Left lung (tissue), 10 donors: ENCODE data around the gene PDZD4. TPM values are rescaled to one million over a fixed set of nuclear protein-coding genes. Genes with fewer than 3 reads are reported as not detected.

Experiments
- ATAC-seq: fragments of 200-7000 bp; cut with Tn5 transposase; one replicate; pipeline ENCODE4 v1.9.1; 2020; ENCODE audit warnings: moderate library complexity
- DNase-seq, 4 donors: peaks; one replicate each; pipeline ENCODE4 v3.0.0-alpha.2; 2013 to 2020
- H3K27ac ChIP-seq, 2 donors: fragments of 200-600 bp; sonication (generic) in 1 of 2; one replicate each; pipeline versions ENCODE4 v1.5.0 to v1.8.0; 2020 to 2021
- H3K27me3 ChIP-seq, 2 donors: fragments of 200-600 bp; sonication (generic) in 1 of 2; one replicate each; pipeline versions ENCODE4 v1.5.0 to v1.8.0; 2020 to 2021
- H3K36me3 ChIP-seq, 2 donors: fragments of 200-600 bp; sonication (generic) in 1 of 2; one replicate each; pipeline versions ENCODE4 v1.5.0 to v1.8.0; 2020 to 2021
- H3K4me1 ChIP-seq, 2 donors: fragments of 200-600 bp; one replicate each; pipeline ENCODE4 v1.8.0; 2021
- H3K4me3 ChIP-seq, 2 donors: fragments of 200-600 bp; sonication (generic) in 1 of 2; one replicate each; pipeline versions ENCODE4 v1.5.0 to v1.8.0; 2020 to 2021; ENCODE audit warnings: mild to moderate bottlenecking in 1 of 2
- H3K9me3 ChIP-seq, 2 donors: fragments of 200-600 bp; sonication (generic) in 1 of 2; one replicate each; pipeline versions ENCODE4 v1.5.0 to v1.8.0; 2020 to 2021
- CTCF ChIP-seq, 2 donors: fragments of 200-600 bp; sonication (generic) in 1 of 2; IDR thresholded peaks; one replicate each; pipeline versions ENCODE4 v1.5.0 to v1.8.0; 2021; ENCODE audit warnings: antibody characterized with exemption in 2 of 2
- intact Hi-C, 2 donors: fragments of 100-400 bp; cut with DNase I; formaldehyde crosslinking; loops; one replicate each; pipeline versions ENCODE4 v1.11.2 to v1.14.2; 2022
- polyA plus RNA-seq, 6 donors: library from polyadenylated mRNA; unstranded; fragments of 120-200 nt; gene quantifications; one replicate each; pipeline ENCODE4 v1.2.1, GENCODE V29; 2013; ENCODE audit not compliant: insufficient read length in 6 of 6
- total RNA-seq, 2 donors: library from RNA; stranded (reverse); fragmentation: NEBNext Ultra II Directional; extraction: Animal tissue kit (Norgen Biotek cat#: 25700); gene quantifications; one replicate each; pipeline ENCODE4 v1.2.1, GENCODE V29; 2021
- donor health status: DM: no; HTN: yes; CAD: no.
- donor health status: DM: no; HTN: no; CAD: no.

The PDZD4 gene
- total and polyA plus RNA-seq, 8 donors: 2.3 to 13.7 (median 10.3) TPM

GRCh38 chrX:153871451-153871850, 41.1 kb upstream of the PDZD4 start:
- ATAC-seq: no peak
- no peaks in the 10 kb centered on the region for H3K36me3 ChIP-seq
- no peak overlapping the region for H3K27ac ChIP-seq
- intact Hi-C loops: no loop called here
- H3K9me3 ChIP-seq: no peaks in the 10 kb centered on the region
- H3K4me1 ChIP-seq: no peaks in the 10 kb centered on the region
- no peak overlapping the region for H3K4me3 ChIP-seq
- H3K27me3 ChIP-seq: peaks cover 0 to 23% of the 10 kb centered on the region in 2 donors
- no peak for TF ChIP-seq CTCF (IDR thresholded peaks at IDR 0.05)
- DNase-seq: no peak

- intact Hi-C loops: no loop called here
- H3K4me1 ChIP-seq: no peaks in the 10 kb centered on the region
- ATAC-seq (no peak), DNase-seq (no peak)
- H3K9me3 ChIP-seq: no peaks in the 10 kb centered on the region
- no peak overlapping the region for H3K4me3 ChIP-seq
- H3K27ac ChIP-seq: no peak overlapping the region
- peaks cover 0 to 23% of the 10 kb centered on the region in 2 donors for H3K27me3 ChIP-seq
- TF ChIP-seq CTCF (IDR thresholded peaks at IDR 0.05): no peak
- H3K36me3 ChIP-seq: no peaks in the 10 kb centered on the region
Observed at GRCh38 chrX:153870791-153871360, 40.5 kb upstream of the PDZD4 start.

- Histone ChIP-seq H3K9me3 (no peaks in the 10 kb centered on the region), H3K36me3 (no peaks in the 10 kb centered on the region), H3K27me3 (peaks cover 0 to 23% of the 10 kb centered on the region in 2 donors), H3K4me1 (no peaks in the 10 kb centered on the region), H3K4me3 (no peak overlapping the region), H3K27ac (no peak overlapping the region)
- intact Hi-C loops: no loop called here
- no peak for TF ChIP-seq CTCF (IDR thresholded peaks at IDR 0.05)
- no peak for DNase-seq
- ATAC-seq: no peak
Observed at GRCh38 chrX:153870288-153870690, 39.9 kb upstream of the PDZD4 start.

GRCh38 chrX:153869473-153870287, 39.3 kb upstream of the PDZD4 start:
- DNase-seq (no peak), ATAC-seq (no peak)
- Histone ChIP-seq H3K27ac (no peak overlapping the region), H3K36me3 (no peaks in the 10 kb centered on the region), H3K4me1 (no peaks in the 10 kb centered on the region), H3K27me3 (peaks cover 0 to 23% of the 10 kb centered on the region in 2 donors), H3K9me3 (no peaks in the 10 kb centered on the region), H3K4me3 (no peak overlapping the region)
- no peak for TF ChIP-seq CTCF (IDR thresholded peaks at IDR 0.05)
- intact Hi-C loops: no loop called here

GRCh38 chrX:153868576-153869472, 38.5 kb upstream of the PDZD4 start:
- Histone ChIP-seq H3K4me3 (no peak overlapping the region), H3K36me3 (no peaks in the 10 kb centered on the region), H3K27me3 (peaks cover 0 to 26% of the 10 kb centered on the region in 2 donors), H3K9me3 (no peaks in the 10 kb centered on the region), H3K27ac (no peak overlapping the region), H3K4me1 (no peaks in the 10 kb centered on the region)
- no peak for ATAC-seq
- intact Hi-C loops: no loop called here
- no peak for DNase-seq
- TF ChIP-seq CTCF (IDR thresholded peaks at IDR 0.05): no peak
